IPS DF 4.7 (cell line): ENCODE measurements around the gene TPD52L1.
"Not testable (repeated sequence)": the region's sequence is repeated elsewhere in the genome, so short reads cannot be mapped to it uniquely, and the experiment has no call there.

ENCODE experiments used
- DNase-seq: peaks from one replicate; pipeline ENCODE4 v3.0.0-alpha.2; 2013; ENCODE audit warnings: low spot score; ENCODE audit errors: extremely low read depth

Gene TPD52L1

DNA sequence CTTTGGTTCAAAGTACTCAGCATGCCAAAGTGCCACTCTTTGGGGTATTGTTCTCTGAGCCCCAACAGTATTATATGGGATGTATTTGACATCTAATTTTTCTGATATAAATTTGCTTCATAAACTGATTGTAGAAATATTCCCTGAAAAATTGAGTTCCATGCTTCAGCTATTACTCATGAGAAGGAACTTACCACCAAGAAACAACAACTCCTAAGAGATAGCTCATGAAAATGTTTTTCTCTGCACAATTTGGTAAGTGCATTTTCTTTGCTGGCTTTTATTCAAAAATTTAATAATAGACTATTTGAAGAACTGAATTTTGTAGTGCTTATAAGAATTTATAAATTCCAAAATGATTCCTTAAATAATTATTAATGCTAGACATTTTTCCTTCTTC lies 12.8 kb upstream of the TPD52L1 start:
- no peak for DNase-seq

DNA sequence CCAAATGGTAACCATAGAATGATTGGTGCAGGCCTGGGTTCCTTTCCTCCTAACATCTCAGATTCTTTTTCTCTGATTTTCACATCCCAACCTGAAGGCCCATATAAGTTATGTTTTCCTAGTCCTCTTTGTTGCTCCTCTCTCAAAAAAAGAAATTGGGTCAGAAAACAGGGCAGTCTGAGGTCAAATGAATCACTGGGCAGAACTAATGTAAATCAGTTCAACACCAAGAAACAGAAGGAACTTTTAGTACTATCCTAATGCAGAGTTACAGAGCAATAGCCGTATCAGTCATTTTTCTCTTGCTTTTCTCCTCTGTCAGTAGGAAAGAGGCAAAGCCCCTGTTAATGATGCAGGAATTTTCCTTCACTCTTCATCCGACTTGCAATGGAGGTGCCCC lies 11.0 kb upstream of the TPD52L1 start:
- DNase-seq: no peak

DNA sequence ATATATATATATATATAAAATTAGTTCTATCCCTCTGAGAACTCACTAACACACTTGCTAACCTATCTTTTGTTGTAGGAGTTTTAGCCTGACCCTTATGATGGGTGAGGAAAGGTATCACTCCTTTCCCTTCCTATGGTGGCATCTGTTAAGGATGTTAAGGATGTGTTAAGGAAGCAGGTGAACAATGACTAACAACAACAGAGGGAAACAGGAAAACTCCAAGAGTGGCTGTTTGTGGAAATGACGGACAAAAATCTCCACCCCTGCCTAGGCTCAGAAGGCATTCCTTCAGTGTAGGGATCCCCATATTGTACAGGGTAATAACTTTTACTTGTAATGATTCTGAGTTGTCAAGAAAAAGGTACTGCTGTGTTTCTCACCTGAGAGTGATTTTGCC lies 8.8 kb upstream of the TPD52L1 start:
- no peak for DNase-seq

DNA sequence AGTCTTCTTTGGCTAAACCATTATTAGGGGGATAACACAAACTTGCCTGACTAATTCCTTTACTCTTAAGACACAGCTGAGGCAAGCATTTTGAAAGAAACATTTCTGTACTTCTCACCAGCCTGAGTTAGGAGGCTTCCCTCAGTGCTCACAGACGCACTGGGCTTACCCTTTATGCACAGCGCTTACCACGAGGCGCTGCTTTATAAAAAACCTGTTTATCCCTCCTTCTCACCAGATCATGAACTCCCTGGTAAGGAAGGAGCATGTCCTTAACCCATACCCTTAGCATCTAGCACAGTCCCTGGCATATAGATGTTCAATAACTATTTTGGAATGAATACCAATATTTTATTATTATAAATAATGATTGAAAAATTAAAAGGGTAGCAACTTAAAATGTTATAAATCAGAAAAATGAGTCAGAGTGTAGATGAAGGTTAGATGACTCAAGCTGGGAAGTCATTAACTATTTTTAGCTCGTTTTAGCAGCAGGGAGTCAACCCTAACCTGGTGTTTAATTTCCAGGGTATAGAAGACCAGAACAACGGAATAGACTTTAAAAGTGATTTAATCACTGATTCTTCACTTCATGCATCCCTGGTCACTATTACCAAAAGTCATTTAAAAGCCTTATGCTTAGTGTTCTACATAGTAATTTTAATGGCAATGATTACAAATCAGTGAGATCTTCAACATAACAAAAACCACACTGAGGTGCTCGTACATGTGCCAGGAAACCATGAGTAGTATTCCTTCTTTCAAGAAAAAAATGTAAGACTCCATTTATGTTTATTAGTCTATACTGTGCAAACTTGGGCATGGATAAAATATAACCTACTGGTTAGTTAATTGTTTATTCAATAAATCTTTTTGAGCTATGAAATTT lies 4.1 kb upstream of the TPD52L1 start:
- no peak for DNase-seq

DNA sequence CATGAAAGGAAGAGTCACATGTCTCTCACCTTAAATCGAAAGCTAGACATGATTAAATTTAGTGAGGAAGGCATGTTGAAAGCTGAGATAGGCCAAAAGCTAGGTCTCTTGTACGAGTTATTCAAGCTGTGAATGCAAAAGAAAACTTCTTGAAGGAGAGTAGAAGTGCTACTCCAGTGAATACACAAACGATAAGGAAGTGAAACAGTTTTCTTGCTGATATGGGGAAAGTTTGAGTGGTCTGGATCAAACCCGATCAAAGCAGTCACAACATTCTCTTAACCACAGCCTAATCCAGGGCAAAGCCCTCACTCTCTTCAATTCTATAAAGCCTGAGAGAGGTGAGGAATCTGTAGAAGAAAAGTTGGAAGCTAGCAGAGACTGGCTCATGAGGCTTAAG lies 1.9 kb upstream of the TPD52L1 start:
- no peak for DNase-seq

DNA sequence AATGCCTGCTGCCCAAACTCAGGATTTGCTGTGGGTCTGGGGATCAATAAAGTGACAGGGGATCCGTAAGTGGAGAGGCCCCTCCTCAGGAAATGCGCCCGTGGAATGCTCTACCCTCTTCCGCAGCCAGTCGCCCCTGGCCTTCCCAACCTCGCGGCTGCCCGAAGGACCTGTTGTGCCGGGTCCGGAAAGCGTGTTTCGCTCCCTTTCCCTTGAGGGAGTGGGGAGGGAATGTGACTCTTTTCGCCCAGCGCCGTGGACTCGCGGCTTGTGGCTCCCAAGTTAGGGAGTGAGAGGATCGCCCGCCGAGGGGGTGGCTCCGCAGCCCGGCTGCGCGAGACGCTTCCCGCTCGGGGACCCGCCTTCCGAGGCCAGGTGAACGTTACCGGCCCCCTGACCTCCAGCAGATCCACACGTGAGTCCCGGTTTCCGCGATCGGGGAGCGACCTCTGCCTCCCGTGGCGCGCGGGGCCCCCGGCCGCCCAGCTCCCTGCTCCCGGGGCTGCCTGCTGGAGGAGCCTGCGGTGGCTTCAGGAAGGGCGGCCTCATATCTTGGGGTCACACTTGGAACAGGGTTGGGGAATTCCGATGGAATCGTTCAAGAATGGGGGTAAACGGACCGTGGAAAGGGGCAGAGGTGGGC lies 666 bp downstream of the TPD52L1 start:
- DNase-seq: no peak

DNA sequence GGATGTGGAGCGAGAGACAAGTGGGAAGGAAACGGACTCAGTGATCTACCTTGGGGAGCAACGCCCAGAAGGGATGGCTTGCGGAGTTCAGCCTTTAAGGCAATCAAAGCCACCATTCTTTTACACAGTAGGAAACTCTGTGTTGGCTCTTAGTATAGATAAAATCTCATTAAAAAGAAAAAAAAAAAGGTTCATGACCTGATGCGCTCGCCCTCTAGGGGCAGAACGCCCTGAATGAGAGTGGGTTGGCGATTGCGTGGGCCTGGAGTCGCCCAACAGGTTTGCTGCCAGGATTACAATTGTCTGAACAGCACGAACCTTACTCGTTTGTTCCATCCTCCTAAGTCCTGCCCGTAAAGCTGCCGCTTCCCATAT lies 1.2 kb downstream of the TPD52L1 start:
- DNase-seq: no peak

DNA sequence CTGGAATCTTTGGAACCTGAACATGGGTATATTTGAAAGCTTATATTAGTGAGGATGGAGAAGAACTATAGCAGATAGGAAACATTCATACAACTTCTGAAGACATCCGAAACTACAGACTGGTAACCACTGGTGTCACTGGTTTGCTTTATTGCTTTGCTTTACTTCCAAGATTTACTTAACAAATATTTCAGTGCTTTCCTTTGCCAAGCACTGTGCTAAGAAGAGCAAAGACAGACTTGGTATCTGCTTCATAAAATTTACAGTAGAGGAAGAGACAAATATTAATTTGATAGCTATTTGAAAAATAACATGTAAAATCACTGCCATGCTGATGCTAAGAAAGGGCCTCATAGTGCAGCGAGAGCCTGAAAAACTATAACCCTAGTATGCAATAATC lies 1.8 kb downstream of the TPD52L1 start:
- no peak for DNase-seq

DNA sequence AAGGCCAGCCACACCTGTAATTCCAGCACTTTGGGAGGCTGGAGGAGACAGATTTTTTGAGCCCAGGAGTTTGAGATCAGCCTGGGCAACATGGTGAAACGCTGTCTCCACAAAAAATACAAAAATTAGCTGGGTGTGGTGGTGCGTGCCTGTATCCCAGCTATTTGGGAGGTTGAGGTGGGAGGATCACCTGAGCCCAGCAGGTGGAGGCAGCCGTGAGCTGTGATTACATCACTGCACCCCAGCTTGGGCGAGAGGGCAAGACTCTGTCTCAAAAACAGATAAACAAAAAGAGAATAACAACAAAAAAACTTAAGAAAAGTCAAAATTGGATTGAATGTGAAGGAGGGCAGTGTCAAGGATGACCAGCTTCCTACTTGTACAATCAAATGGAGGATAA lies 2.9 kb downstream of the TPD52L1 start:
- no peak for DNase-seq

DNA sequence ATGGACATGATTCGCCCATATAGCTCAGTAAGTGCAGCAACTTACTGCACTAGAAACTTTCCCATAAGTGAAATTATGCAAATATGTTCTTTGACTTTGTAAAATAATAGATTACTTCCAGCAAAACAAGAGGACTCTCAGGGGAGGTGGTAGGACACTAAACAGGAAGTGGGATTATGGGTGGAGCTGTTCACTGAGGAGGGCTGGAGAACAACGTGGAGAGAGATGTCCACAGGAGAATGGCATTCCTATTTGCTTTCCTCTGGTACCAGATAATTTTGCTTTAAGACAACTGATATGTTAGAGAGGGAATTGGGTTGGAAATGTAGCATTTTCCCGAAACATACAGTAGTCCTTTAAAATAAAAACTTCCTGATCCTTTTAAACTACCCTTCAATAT lies 3.7 kb downstream of the TPD52L1 start:
- no peak for DNase-seq

DNA sequence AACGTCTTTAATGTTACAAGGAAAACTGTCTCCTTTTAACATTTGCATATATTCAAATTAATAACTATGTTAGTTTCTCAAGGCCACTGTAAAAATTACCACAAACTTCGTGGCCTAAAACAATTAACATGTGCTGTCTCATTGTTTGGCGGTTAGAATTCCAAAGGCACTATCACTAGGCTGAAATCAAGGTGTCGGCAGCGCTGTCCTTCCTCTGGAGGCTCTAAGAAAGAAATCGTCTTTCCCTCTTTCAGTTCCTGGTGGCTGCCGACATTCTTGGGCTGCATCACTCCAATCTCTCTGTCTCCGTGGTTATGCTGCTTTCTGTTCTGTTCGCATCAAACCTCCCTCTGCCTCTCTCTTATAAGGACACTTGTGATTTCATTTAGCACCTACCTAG lies 4.2 kb downstream of the TPD52L1 start:
- no peak for DNase-seq

DNA sequence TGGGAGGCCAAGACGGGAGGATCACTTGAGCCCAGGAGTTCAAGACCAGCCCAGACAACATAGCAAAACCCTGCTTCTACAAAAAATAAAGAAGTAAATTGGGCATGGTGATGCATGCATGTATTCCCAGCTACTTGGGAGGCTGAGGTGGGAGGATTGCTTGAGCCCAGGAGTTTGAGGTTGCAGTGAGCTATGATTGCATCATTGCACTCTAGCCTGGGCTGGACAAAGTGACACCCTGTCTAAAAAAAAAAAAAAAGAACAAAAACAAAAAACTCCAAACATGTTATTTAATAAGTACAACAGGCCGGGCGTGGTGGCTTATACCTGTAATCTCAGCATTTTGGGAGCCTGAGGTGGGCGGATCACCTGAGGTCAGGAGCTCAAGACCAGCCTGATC lies 9.8 kb downstream of the TPD52L1 start:
- not testable (repeated sequence) for DNase-seq

DNA sequence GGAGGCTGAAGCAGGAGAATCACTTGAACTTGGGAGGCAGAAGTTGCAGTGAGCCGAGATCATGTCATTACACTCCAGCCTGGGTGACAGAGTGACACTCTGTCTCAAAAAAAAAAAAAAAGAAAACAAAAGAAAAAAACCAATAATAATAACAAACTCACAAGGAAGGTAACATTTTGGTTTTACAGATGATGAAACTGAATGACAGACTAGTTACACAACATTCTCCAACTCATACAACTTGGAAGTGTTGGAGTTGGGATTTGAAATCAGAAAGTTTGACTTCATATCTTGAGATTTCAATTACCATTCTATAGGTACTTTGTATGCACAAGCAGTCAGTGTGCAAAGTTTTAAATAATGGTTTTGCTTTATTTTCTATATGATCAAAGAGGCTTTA lies 10.2 kb downstream of the TPD52L1 start:
- DNase-seq: no peak

DNA sequence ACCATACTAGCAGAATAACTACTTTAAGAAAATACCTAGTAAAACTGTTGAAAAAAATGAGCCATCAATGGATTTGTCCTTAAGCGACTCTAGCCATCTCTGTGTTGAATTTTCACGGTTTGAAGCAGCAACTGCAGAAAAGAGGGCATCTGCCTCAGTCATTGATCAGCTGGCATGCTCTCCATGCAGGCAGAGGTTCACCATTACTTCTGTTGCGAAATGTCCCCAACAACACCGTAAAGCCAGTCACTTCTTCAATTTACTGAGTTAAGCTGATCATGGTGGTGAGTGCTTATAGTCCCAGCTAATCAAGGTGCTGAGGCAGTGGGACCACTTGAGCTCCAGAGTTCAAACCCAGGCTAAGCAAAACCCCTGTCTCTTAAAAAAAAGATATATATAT lies 11.1 kb downstream of the TPD52L1 start:
- no peak for DNase-seq

DNA sequence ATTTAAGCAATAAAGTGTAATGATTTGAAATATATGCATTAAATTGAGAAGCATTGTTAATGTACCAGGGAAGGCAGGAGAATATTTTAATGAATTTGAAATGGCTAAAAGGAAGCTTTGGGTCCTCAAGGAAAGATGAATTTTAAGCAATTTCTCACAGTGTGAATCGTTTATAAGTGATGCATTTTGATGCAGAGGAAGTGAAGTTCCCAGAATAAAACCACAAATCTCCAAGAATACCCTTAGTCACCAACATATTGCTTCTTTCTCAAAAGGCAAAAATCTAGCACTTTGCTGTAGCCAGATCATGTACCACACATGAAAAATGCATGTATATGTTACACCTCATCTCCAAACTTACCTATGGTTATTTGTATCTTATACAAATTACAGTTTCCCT lies 11.7 kb downstream of the TPD52L1 start:
- DNase-seq: no peak

DNA sequence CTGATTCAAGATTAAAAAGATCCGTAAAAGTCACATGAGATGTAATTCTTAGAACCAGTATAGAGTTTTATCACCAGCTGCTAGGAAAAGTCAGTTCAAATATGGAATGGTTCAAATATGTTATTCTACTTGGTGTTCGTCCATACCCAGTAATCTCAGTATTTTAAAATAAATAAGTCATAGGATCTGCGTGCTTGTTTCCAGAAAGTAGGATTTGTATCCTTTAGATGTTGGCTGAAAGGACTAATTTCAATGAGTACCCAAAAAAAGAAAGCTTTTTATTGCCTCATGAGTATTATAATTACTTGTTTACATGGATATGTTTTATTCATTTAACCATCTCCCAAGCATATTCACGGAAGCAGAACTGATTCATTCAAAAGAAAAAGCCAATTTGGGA lies 12.2 kb downstream of the TPD52L1 start:
- DNase-seq: no peak

DNA sequence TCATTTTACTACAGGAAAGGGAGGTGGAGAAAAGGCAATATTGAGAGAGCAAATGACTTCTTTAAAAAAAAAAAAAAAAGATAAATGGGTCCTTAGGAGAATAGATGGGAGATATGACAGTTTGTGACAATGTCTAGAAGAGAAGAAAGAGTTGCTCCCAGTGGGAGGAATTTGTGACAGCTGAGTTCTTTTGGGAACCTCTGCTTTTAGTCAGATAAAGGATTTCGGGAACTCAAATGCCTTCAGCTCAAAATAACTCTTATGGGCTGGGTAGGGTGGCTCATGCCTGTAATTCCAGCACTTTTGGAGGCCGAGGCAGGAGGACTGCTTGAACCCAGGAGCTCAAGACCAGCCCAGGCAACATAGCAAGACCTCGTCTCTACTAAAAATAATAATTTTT lies 13.1 kb downstream of the TPD52L1 start:
- no peak for DNase-seq

DNA sequence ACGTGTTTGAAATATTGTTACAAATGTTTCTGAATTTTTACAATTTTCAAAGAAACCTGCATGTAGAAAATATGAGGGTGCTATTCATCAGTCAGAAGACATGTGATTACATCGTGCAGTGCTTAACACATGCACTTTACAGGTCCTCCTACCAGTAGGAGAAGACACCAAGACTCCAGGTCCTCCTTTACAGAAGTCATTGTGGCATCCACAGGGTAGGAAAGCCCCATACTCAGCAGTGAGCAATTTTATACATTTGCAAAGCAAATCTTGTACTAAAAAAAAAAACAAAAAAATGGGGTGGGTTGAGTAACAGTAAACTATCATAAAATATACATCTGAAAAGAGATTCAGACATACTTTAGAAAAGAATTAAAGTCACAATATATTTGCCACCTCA lies 14.0 kb downstream of the TPD52L1 start:
- DNase-seq: no peak

DNA sequence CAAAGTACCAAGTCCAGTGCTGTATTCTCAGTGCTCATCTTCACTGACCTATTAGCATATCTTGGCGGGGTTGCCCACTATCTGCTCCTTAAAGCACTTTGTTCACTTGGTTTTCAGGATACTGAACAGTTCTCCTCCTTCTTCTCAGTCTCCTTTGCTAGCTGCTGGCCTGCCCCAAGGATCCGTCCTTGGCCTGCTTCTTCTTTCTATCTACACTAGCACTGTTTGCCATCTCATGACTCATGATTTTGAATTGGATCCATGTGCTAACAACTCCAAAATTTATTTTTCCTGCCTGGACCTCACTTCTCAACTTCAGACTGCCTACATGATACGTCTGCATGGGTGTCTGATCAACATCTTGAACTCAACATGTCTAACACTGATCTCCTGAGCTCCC lies 15.5 kb downstream of the TPD52L1 start:
- no peak for DNase-seq

DNA sequence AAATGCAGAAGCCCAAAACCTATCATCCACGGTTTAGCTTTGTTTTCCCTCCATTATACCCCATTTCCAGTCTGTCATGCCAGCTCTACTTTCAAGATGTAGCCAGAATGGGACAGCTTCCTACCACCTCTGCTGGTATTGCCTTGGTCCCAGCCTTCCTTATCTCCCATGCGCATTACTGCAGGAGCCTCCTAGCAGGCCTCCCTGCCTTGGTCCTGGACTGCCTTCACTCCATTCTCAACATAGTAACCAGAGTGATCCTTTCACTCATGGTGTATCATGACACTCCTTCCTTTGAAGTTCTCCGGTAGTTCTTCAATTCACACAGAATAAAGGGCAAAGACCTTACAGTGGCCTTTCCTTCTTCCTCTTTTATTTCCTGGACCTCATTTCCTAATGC lies 15.9 kb downstream of the TPD52L1 start:
- no peak for DNase-seq

DNA sequence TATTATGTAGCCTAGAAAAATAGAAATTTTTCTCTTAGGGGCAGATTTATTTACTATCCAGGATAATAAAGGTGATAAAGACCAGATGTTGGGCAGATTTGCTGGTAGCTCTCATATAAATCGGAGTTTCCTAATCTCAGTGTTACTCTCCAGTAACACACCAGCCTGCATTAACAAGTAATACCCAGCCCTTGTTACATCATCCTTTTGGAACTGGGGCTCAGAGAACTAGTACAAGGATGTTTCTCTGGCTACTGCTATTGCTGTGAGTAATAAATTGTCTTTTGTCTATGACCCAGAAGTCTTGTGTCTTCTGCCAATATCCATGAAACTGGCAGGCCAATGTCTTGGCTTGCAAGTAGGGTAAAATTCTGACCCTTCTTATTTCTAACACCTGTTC lies 16.8 kb downstream of the TPD52L1 start:
- no peak for DNase-seq

DNA sequence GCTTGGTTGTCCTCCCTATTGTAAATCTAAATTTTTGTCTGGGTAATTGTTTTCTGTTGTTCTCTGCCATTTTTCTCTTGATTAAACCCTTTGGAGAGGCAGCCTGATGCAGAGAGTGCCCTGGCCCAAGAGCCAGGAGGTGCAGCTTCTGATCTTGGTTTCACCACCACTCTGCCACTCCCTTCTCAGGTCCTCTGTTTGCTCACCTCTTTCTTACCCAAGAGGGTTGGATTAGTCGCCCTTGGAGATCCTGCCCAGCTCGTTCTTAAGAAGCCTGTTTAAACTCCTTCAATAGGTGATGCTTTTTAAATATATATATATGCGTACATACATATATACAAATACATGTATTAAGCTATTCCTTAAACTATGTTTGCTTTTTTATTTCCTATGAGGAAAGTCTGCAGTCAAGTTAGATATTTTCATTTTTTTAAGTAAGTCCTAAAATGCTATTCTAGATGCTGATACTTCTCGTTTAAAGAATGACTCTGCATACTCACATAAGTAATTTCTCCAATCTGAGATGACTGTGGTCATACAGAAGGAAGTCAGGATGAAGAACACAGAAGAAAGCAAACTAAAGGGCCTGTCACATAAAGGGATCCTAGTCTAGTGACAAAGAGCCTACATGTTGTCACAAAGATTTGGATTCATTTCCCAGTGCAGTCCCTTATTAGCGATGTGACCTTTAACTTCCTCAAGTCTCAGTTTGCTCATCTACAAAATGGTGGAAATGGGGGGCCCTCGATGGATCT lies 19.9 kb downstream of the TPD52L1 start:
- no peak for DNase-seq
